Measurements from ENCODE around the gene GSTO2. TPM values are rescaled to one million over a fixed set of nuclear protein-coding genes. Genes with fewer than 3 reads are reported as not detected.
A peak's percentile ranks its signal among the peaks of the same experiment; 100 is the strongest.

GSTO2 gene
- total and polyA plus RNA-seq, 5 experiments from 2014 or later: 0.15 to 2.0 (median 1.4) TPM

GRCh38 chr10:104255311-104255981 is 13.5 kb upstream of the GSTO2 start:
- Mint-ChIP-seq H3K4me3 (peak overlapping the region; percentile 91 to 99 (median 96)), H3K27ac (peak overlapping the region; percentile 87 to 98 (median 96)), H3K4me1 (peaks cover 36 to 62% (median 58%) of the 10 kb centered on the region in 4 donors), H3K27me3 (peaks cover 0 to 4% (median 0%) of the 10 kb centered on the region in 5 donors), H3K36me3 (peaks cover 0 to 32% (median 6%) of the 10 kb centered on the region in 3 donors), H3K9me3 (no peaks in the 10 kb centered on the region)
- peak; percentile 34 to 51 for ATAC-seq
- POLR2A ChIA-PET: interaction anchor here (1.0 to 3.0 kb wide), 6 partner anchors 11 to 355 kb away, joined by 3 to 16 read pairs (median 5); partner anchors contain the start of genes GSTO2 and ITPRIP
- peak in 2 of 10 donors; percentile 14 to 32 for DNase-seq

- ATAC-seq (peak; percentile 34 to 38), DNase-seq (peak in 2 of 10 donors; percentile 23 to 32)
- peak overlapping the region; percentile 87 to 98 (median 96) for H3K27ac Mint-ChIP-seq
- POLR2A ChIA-PET: interaction anchor here (0.7 to 3.0 kb wide), 2 partner anchors 13 to 93 kb away, joined by 3 to 16 read pairs; partner anchors contain the start of gene GSTO2
- no peaks in the 10 kb centered on the region for H3K27me3 Mint-ChIP-seq
- H3K36me3 Mint-ChIP-seq: peaks cover 0 to 42% (median 12%) of the 10 kb centered on the region in 3 donors
- H3K4me1 Mint-ChIP-seq: peaks cover 41 to 72% (median 68%) of the 10 kb centered on the region in 4 donors
- peak overlapping the region; percentile 91 to 99 (median 96) for H3K4me3 Mint-ChIP-seq
- H3K9me3 Mint-ChIP-seq: no peaks in the 10 kb centered on the region
Measured at GRCh38 chr10:104256335-104256961, 12.5 kb upstream of the GSTO2 start.

GRCh38 chr10:104257235-104257634 is 11.7 kb upstream of the GSTO2 start:
- Mint-ChIP-seq H3K36me3 (peaks cover 0 to 48% (median 12%) of the 10 kb centered on the region in 3 donors), H3K27me3 (no peaks in the 10 kb centered on the region), H3K27ac (peak overlapping the region in 9 of 10 donors; percentile 5 to 98 (median 90)), H3K4me3 (peak overlapping the region in 6 of 10 donors; percentile 25 to 99 (median 46)), H3K9me3 (no peaks in the 10 kb centered on the region), H3K4me1 (peaks cover 42 to 79% (median 74%) of the 10 kb centered on the region in 4 donors)
- DNase-seq (no peak), ATAC-seq (no peak)
- POLR2A ChIA-PET: interaction anchor here (0.7 kb wide), 1 partner anchor 92 kb away, joined by 3 read pairs; no protein-coding TSS in a partner anchor

GRCh38 chr10:104258209-104258608 is 10.8 kb upstream of the GSTO2 start:
- POLR2A ChIA-PET: interaction anchor here (1.8 kb wide), 1 partner anchor 11 kb away, joined by 10 read pairs; the partner anchor contains the start of gene GSTO2

GRCh38 chr10:104259456-104259855 is 9.5 kb upstream of the GSTO2 start:
- H3K4me3 Mint-ChIP-seq: no peak overlapping the region
- ATAC-seq: no peak
- H3K27me3 Mint-ChIP-seq: no peaks in the 10 kb centered on the region
- no peaks in the 10 kb centered on the region for H3K9me3 Mint-ChIP-seq
- peak overlapping the region; percentile 30 to 95 (median 73) for H3K27ac Mint-ChIP-seq
- peaks cover 35 to 82% (median 72%) of the 10 kb centered on the region in 4 donors for H3K4me1 Mint-ChIP-seq
- DNase-seq: no peak
- peaks cover 0 to 68% (median 12%) of the 10 kb centered on the region in 3 donors for H3K36me3 Mint-ChIP-seq
- POLR2A ChIA-PET: interaction anchor here (0.7 to 1.8 kb wide), 3 partner anchors 10 to 352 kb away, joined by 3 to 10 read pairs (median 3); partner anchors contain the start of gene GSTO2

More at GRCh38 chr10:104258209-104258608, 10.8 kb upstream of the GSTO2 start:
- H3K4me1 Mint-ChIP-seq: peaks cover 41 to 81% (median 75%) of the 10 kb centered on the region in 4 donors
- no peak for DNase-seq
- no peak for ATAC-seq
- H3K4me3 Mint-ChIP-seq: peak overlapping the region in 1 of 10 donors; percentile 54
- H3K27ac Mint-ChIP-seq: peak overlapping the region in 9 of 10 donors; percentile 26 to 95 (median 81)
- H3K9me3 Mint-ChIP-seq: no peaks in the 10 kb centered on the region
- no peaks in the 10 kb centered on the region for H3K27me3 Mint-ChIP-seq
- peaks cover 0 to 56% (median 12%) of the 10 kb centered on the region in 3 donors for H3K36me3 Mint-ChIP-seq

GRCh38 chr10:104259999-104260774 is 8.8 kb upstream of the GSTO2 start:
- Mint-ChIP-seq H3K4me1 (peaks cover 35 to 86% (median 75%) of the 10 kb centered on the region in 4 donors), H3K27ac (peak overlapping the region; percentile 58 to 95 (median 84)), H3K4me3 (peak overlapping the region in 8 of 10 donors; percentile 1 to 66 (median 24)), H3K9me3 (no peaks in the 10 kb centered on the region), H3K36me3 (peaks cover 0 to 71% (median 12%) of the 10 kb centered on the region in 3 donors), H3K27me3 (no peaks in the 10 kb centered on the region)
- POLR2A ChIA-PET: interaction anchor here (1.1 to 1.8 kb wide), 2 partner anchors 9 to 74 kb away, joined by 3 to 10 read pairs; partner anchors contain the start of gene GSTO2
- DNase-seq: no peak
- no peak for ATAC-seq

- H3K27me3 Mint-ChIP-seq: no peaks in the 10 kb centered on the region
- H3K27ac Mint-ChIP-seq: peak overlapping the region; percentile 11 to 95 (median 81)
- peak overlapping the region in 8 of 10 donors; percentile 1 to 66 (median 24) for H3K4me3 Mint-ChIP-seq
- POLR2A ChIA-PET: no interaction called here
- DNase-seq: no peak
- ATAC-seq: peak in 1 of 2 donors; percentile 47
- H3K9me3 Mint-ChIP-seq: no peaks in the 10 kb centered on the region
- peaks cover 35 to 89% (median 76%) of the 10 kb centered on the region in 4 donors for H3K4me1 Mint-ChIP-seq
- peaks cover 0 to 77% (median 16%) of the 10 kb centered on the region in 3 donors for H3K36me3 Mint-ChIP-seq
Measured at GRCh38 chr10:104260775-104261115, 8.2 kb upstream of the GSTO2 start.

- Mint-ChIP-seq H3K4me3 (peak overlapping the region in 1 of 10 donors; percentile 15), H3K4me1 (peaks cover 32 to 88% (median 76%) of the 10 kb centered on the region in 4 donors), H3K27me3 (no peaks in the 10 kb centered on the region), H3K27ac (peak overlapping the region; percentile 17 to 95 (median 70)), H3K36me3 (peaks cover 5 to 87% (median 20%) of the 10 kb centered on the region in 3 donors), H3K9me3 (no peaks in the 10 kb centered on the region)
- POLR2A ChIA-PET: no interaction called here
- DNase-seq (no peak), ATAC-seq (no peak)
Measured at GRCh38 chr10:104262055-104262454, 6.9 kb upstream of the GSTO2 start.

- Mint-ChIP-seq H3K36me3 (peaks cover 5 to 75% (median 17%) of the 10 kb centered on the region in 3 donors), H3K27ac (peak overlapping the region in 2 of 10 donors; percentile 77 to 79), H3K4me1 (peaks cover 24 to 85% (median 76%) of the 10 kb centered on the region in 4 donors), H3K9me3 (no peaks in the 10 kb centered on the region), H3K4me3 (no peak overlapping the region), H3K27me3 (no peaks in the 10 kb centered on the region)
- POLR2A ChIA-PET: no interaction called here
- ATAC-seq: no peak
- no peak for DNase-seq
Measured at GRCh38 chr10:104264783-104265182, 4.2 kb upstream of the GSTO2 start.

- POLR2A ChIA-PET: no interaction called here
- Mint-ChIP-seq H3K4me1 (peaks cover 13 to 57% (median 52%) of the 10 kb centered on the region in 4 donors), H3K27ac (peak overlapping the region; percentile 94 to 99 (median 98)), H3K36me3 (peaks cover 5 to 49% (median 11%) of the 10 kb centered on the region in 3 donors), H3K27me3 (no peaks in the 10 kb centered on the region), H3K9me3 (no peaks in the 10 kb centered on the region), H3K4me3 (peak overlapping the region; percentile 89 to 96 (median 94))
- DNase-seq: no peak
- no peak for ATAC-seq
Measured at GRCh38 chr10:104267721-104268404, 1.1 kb upstream of the GSTO2 start.

- POLR2A ChIA-PET: interaction anchor here (1.0 to 1.6 kb wide), 4 partner anchors 9 to 147 kb away, joined by 3 to 16 read pairs (median 10); partner anchors contain the start of genes GSTO1 and SFR1
- peaks cover 13 to 57% (median 52%) of the 10 kb centered on the region in 4 donors for H3K4me1 Mint-ChIP-seq
- ATAC-seq: no peak
Measured at GRCh38 chr10:104268405-104268712, 625 bp upstream of the GSTO2 start.

More at GRCh38 chr10:104268405-104268712, 625 bp upstream of the GSTO2 start:
- Mint-ChIP-seq H3K9me3 (no peaks in the 10 kb centered on the region), H3K4me3 (peak overlapping the region; percentile 89 to 96 (median 94)), H3K36me3 (peaks cover 5 to 45% (median 11%) of the 10 kb centered on the region in 3 donors), H3K27me3 (no peaks in the 10 kb centered on the region), H3K27ac (peak overlapping the region; percentile 94 to 99 (median 98))
- DNase-seq: no peak

Data from naive thymus-derived CD8-positive, alpha-beta T cell (primary cell).